ENCODE data around the gene SHTN1.
A peak's percentile ranks its signal among the peaks of the same experiment; 100 is the strongest.

The SHTN1 gene

DNA sequence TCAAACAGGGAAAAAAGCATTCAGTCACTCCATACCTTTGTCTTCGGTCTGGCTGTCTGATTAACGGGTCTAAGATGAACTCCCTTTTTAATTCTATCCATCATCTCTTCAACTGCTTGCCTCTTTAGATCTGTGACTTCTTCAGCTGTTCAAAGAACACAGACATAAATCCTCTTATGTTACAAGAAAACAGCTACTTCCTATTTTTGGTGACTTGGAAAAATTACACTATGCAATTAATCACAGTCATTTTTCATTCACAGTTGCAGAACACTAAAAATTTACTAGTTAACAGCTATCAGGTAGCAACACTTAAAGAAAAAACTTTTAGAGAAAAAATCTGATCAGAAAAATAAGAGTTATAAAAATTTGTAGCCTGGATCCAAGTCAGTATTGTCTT, 89.6 kb downstream of the SHTN1 start:
- DNase-seq = no peak

DNA sequence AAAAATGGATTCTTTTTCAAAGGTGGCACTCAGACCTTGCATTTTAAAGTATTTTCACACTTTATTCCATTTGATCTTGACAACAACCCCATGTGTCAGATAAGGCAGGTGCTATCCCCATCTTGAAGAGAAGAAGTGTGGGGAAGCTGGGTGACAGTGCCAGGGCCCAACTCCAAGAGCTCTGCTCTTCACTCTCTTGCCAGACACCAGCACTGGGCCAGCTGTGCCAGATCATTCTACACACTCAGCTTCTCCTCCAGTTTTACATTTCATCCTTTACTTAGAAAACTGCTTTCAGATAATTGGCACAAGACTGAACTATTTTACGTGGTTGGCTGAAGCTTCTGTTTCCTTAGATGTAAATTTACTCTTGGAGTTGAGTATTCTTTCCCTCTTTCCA, 91.3 kb downstream of the SHTN1 start:
- no peak for DNase-seq

DNA sequence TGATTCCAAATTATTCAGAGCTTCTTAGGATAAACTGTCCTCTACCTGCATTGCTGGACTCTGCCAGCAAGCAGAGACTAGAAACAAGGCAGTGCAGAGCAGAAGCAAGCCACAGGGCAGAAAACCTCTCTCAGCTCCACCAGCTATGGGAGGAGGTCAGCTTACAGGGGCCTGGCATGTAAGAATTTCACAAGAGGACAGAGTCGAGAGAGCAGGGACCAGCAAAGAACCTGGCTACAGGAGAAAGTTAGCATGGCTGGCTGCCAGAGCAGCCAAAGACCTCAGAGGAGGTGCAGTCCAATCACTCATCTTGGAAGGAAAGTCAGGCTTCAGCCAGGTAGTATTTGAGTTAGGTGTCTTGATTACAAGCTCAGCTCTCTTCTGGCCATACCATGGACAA, 92.8 kb downstream of the SHTN1 start:
- DNase-seq = no peak

DNA sequence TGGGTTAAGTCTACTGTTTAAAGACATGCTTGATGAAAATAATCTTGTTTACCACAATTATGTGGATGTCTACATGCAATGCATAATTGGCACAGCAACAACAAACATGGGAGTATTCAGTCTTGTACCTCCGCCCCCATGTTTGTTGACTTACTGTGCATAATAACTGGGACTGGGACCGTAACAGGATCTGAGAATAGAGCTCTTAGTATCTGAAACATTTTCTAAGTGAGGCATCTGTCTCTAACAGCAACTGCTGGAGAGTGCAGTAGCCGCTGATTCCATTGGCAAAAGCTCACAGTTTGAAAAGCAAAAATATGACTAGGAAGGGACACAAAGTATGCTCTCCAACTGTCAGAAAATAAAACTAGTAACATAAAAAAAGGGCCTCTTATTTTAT, 94.1 kb downstream of the SHTN1 start:
- no peak for DNase-seq

DNA sequence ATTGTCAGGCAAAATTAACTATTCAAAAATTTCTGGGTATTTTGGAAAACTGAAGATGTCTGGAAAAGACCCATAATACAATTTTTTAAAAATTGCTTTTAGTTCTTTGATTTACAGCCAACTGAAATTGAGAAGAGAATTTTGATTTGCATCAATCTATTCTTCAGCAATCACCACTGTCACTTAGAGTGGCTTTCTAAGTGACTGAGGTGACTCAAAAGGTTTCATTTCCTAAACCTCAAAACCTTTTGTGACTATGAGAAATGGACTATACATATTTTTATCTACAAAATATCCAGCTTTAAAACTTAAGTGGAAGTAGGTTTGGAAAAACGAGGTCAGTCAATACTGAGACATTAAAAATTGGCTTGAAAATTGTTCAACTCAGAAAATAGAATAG, 95.7 kb downstream of the SHTN1 start:
- DNase-seq = no peak

DNA sequence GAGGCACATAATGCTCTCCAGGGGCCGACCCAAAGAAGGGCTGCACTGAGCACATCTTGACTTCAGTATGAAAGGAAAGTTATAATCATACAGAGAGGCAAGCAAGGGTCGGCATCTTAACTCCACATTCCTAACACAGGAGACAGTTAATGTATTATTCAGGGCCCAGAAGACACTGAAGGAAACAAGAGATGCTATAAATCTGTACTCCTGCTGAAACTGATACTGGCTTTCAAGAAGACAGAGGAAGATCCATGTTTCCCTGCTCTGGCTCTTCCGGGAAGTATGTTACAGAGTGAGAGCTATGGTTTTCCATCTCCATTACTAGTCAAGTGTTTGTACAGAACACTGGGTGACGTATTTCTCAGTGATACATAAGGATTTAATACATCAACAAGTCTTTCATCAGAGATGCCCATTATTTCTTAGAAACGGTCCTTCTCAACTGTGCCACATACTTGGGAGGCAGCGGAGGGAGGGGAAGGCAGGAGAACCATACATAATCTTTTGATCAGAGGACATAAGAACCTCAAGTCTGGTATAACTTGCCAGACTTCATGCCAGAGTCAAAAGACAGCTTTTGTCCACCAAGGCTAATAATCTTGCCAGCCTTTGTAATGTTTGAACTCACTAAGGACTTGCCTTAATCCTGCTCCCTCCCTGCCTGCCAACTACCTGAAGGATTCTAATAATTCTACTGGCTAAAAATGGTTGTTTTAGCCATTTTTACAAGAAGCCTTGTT, 97.6 kb downstream of the SHTN1 start:
- no peak for DNase-seq

DNA sequence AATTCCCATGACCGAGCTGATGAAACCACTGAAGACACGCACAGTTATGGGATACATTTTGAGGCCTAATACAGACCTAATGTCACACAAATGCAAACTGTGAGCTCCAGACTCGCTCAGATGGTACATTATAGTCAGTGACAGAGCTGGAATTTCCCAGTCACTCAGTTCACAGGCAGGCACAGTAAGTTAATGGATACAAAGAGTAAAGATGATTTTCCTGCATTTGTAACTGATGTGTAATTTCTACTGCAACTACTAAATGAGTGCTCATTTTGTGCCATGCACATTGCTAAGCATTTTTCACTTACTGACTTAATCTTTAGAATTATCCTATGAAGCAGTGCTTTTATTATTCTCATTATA, 99.2 kb downstream of the SHTN1 start:
- no peak for DNase-seq

DNA sequence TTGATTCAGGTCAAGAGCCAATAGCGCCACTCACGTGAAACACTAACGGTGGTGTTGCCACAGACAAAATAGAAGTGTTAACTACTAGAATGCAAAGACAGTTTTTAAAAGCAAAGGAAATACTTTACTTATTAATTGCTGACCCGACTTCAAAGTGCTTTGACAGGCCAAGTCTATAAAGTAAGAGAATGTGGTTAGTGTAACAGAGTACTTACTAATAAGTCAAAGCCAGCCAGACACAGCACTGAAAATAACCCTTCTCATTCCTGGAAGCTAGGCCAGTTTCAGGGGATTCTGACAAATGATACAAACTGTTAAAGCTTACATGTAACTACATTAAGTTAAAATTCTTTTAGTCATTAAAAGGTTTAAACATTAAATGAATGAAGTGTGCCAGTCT, 105.4 kb downstream of the SHTN1 start:
- no peak for DNase-seq

DNA sequence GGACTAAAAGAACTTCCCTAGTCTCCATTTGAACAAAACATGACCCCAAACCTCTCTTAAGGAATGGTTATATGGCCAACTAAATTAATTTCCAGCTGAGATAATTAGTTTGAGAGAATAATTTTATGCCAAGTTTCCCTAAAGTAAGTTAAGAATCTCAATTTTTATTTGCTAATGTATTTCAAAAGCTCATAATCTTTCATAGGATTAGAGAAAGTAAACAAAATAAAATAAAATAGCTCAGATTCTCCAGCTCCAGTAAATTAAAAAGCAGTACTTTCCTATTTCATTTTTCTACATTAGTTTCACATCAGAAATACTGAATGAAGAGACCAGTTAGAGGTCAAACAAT, 111.3 kb downstream of the SHTN1 start:
- DNase-seq = no peak

DNA sequence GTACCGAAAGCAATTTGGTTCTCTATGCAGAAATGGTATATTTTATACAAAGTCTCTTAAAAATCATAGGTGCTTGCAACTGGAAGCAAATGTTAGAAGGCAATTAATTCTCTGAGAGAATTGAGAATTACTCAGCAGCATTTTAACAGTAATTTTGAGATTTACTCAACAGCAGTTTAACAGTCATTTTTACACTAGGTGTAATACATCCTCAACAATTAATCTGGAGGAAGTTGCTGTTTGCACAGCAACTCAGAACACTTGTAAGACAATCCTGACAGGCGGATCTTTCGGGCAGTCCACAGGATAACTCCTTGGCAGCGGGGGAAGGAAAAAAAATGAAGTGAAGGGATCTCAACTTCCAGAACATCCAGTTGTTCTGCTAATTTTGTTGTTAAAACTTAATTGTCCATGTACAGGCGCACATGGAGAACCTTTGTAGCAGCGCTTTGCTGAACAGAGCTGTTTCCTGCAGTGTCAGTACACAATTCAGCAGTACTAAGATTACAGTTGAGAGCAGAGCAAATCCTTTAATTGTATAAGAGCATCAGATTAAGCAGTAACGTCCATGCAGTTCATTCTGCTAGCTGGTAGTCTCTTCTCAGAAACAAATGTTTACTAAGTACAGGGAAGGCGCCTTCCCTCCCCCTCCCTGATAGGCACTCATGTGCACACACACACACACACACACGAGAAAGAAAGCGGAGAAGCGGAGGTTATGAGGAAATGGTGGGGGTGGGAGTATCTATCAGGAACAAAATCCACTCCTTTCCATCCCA, 111.9 kb downstream of the SHTN1 start:
- DNase-seq = no peak

DNA sequence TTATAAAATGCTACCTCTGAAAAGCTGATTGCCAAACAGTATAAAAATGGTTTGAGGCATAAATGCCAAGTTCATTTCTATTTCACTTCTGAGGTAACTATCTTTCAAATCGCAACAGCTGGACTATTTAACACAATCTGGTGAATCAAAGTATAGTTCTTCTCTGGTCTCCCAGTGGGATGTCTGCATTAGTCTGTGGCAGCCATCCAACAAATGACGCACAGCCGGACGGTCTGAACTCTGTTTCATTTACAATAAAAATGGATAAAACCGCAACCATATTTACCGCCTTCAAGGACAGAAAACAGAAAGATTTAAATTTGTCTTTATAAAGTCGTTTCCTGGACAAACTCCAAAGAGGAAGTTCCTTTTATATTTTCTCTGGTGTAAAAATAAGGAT, 113.8 kb downstream of the SHTN1 start:
- peak; percentile 93 for DNase-seq

DNA sequence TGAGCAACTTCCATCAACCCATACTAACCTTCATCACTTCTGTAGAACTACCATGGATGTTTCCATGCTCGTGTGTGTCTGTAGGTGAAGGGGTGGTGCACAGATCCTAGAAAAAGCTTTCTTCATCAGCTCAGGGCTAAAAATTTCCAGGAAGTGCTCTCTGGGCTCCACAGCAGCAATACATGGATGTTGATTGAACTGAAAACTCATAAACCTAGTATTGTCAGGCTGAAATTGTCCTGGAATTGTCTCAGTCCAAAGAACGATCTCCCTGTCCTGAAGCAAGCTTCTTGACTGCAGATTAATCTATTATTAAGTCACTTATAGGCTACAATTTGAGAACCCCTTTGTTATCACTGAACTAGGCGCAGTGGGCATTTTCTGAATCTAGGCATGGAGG, 115.9 kb downstream of the SHTN1 start:
- DNase-seq = no peak

DNA sequence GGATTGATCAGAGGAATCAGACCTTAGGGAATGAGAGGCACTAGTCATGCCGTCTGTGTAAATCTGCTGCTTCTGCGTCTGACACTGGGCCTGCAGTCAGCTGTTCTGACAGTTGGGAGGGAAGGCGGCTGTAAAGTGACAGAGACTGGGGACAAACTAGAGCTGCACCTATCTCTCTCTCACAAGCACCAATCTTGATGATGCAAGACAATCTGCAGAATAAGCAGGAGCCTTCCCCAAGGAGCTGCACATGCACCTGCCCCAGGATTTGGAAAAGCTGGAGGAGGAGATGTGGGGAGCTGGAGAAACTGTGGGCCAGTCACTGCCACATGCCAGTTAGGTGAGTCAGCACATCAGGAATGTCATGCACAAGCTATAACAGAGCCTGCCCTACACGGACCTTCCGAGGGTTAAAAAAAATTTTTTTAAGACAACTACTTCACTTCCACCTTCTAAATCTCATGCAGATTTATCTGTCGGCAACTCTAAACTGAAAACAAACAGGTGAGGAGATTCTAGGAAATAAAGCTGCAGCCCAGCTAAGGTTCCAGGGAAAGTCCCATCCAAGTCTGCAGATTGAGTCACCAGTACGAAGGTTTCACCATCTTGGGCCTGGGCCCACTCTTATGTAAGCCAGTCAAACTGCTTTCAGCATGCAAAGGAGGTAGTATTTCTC, 116.5 kb downstream of the SHTN1 start:
- peak; percentile 73 for DNase-seq

DNA sequence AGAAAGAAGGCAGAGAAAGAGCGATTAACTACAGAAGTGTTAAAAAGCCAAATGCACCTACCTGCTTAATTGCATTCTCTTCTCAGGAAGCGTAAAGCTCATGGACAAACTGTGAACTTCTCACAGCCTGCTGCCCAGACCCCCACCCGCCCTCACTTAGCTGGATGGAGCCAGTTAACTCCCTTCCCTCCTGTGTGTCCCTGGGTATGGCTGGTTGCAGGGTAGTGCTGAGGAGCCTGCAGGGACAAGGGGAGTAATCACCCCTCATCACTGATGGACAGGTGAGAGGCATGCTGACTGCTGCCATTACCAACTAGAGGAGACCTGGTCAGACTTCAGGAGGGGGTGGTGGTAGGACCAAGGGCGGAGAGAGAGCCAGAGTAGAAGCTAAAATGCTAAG, 118.2 kb downstream of the SHTN1 start:
- no peak for DNase-seq

DNA sequence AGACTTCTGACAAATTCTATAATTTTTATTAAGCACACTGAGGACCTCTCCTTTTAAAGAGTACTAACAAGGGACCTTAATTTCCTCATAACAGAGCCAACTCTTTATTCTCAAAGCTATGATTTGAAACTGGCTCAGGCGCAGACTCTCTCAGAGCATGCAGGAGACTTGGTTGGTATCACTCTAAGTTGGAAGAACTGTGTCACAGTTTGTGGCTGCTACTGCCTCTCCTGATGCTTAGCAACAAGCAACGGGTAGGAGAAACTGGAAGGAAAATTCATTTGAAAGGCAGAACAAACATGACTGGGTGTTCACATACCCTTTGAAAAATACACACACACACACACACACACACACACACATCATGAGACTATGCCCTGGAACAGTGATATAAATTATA, 122.3 kb downstream of the SHTN1 start:
- no peak for DNase-seq

DNA sequence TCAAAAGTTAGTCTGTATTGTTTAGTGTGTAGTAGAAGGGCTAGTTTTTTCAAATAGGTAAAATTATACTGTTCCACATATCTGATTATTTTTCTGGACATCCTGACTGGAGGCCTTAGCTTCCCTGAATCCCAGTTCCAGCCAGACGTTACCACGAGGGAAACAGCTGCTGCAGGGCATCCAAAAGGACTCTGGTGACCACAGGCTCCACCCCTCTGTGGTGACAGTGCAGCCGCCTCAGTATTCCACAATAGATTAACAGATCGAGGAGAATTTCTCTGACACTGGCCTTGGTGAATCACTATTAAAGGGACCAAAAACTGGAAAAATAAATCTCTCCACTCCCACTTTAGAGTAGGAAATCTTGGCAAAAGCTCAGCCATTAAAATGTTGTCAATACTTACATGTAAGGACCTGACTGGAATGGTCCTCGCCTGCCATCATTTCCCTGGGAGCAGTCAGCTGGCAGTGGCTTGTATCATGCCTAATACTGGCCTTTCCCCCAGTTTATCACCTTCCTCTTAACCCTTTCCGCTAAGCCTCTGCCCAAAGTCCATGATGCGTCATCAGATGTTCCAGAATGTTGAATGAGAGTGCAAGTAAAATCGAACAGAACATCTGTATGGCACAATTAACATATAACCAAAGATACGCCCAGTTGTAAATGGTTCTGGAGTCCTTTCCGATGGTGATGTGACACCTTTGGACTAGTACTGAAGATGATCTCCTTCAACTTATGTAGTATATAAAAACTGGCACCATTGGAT, 124.1 kb downstream of the SHTN1 start:
- peak; percentile 14 for DNase-seq

DNA sequence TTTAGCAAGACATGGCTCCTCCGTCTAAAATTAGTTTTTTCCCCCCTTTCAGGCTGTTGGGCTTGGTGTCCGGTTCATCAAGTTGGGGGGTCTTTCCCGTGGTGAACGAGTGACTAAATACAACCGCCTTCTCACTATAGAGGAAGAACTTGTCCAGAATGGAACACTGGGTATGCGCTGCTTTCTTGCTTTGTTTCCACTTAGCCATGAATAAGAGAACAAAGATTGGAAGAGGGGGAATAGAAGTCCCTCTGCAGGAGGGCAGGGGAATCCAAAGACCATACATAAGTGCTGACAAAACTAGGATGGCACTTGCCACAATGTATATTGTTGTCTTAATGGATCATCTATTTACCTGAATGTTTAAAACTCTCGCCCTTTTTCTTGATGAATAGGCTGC, 125.2 kb downstream of the SHTN1 start:
- DNase-seq = no peak

DNA sequence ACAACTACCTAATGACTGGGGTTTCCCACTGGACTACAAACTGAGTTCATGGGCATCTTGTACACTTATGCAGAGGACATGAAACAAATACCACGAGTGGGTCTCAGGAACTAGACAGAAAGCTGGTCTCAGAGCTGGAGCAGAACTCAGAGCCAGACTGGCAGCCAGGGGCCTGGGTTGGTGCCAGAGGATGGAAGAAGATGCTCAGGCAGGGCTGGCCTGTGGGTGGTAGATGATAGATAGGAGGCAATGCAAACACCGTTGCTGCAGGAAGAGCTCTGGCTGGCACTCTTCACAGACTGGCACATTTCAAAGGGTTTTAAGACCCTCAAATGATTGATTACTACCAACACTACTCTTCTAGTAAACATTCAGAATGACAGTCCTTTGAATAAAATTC, 126.9 kb downstream of the SHTN1 start:
- DNase-seq = no peak

DNA sequence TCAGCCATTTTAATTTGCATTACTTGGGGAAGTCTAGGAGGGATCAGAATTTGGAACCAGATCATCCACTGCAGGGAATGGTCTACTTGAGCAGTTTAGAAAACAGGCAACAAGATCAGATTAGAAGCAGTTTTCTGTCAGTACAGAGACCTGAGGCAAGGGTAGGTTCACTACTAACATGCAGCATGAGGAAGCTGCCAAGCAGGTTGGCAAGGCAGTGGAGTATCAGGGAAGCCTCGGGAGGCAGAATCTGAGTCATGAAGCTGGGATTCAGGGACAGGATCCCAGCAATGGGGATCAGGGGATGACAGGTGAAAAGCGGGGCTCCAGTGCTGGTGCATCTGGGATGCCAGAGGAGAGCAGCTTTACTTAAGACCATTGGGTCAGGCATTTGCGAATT, 127.6 kb downstream of the SHTN1 start:
- DNase-seq = no peak

DNA sequence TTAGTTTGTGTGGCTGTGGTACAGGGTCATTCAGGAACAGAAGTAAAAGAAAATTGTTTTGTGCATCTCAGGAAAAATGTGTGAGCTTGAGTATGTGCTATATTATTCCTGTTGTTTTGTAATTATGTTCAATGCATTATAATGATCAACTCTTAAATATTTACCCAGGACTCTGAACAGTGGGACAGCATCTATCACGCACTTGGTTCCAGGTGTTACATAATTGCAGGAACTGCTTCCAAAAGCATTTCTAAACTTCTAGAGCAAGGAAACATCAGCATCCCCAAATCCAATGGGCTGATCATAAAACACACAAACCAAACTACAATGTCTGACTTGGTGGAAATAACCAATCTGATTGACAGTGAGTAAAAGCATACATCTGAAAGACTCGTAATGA, 129.1 kb downstream of the SHTN1 start:
- DNase-seq = no peak

DNA sequence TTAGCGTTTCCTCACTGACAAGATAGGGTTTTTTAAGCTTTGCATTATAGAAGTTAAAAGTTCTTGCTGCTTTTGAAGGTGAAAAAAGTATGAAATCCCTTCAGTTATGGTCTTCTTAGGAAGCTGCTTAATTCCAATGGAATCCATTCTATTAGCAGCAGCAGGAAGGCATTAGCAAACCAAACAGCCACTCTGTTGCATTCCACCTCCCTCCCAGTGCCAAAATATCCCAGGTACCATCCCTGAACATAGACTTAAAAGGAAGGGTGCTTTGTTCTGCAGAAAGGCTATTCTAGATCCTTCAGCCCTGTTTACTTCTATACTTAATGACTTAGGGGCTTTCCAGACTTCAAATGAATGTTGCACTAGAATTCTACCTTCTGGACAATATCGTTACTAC, 131.9 kb downstream of the SHTN1 start:
- DNase-seq = no peak

DNA sequence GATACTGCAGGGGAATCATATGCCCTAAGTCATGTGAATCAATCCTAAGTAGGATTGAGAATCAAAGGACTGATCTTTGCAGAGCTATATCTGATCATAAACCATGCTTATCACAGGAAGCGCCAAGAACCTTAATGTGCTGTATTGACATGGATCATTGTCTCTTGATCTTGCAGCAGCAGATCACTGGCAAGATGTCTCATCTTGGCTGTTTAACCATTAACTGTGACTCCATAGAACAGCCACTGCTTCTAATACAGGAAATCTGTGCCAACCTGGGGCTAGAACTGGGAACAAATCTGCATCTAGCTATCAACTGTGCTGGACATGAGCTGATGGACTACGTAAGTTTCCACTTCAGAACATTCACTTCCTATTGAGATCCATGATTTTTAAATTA, 134.0 kb downstream of the SHTN1 start:
- no peak for DNase-seq

DNA sequence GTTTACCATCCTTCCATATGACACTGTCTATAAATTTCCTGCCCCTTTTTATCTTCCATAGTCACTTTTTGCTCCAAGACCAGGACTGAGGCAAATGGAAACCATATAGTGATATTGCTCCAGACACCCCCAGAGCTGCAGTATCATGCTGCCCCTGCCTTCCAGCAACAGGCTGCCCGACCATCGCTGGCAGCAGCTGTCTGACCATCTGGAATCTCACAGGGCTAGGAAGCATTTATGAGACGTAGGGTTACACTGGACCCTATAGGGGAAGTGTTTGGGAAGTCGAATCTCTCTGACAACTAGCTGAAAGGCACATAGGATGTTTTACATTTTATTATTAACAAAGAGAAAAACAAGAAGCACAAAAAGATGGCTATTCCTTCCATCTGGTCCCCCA, 136.3 kb downstream of the SHTN1 start:
- no peak for DNase-seq

Data from fibroblast of skin of scalp (primary cell).